GM19193 (cell line): ENCODE measurements around the gene TMEM14A.

Experiments used
- POLR2A ChIP-seq: IDR thresholded peaks from 4 replicates; pipeline ENCODE4 v1.6.1; 2011; ENCODE audit not compliant: insufficient read depth, insufficient read length; ENCODE audit errors: extremely low read depth

The TMEM14A gene

GRCh38 chr6:52647199-52647598, 23.7 kb upstream of the TMEM14A start:
- TF ChIP-seq POLR2A = no peak

- TF ChIP-seq POLR2A = no peak
These were observed 21.3 kb upstream of the TMEM14A start for GRCh38 chr6:52649536-52650160.

GRCh38 chr6:52650941-52651340, 20.0 kb upstream of the TMEM14A start:
- TF ChIP-seq POLR2A = no peak

- no peak for TF ChIP-seq POLR2A
These were observed 17.8 kb upstream of the TMEM14A start for GRCh38 chr6:52653151-52653550.

GRCh38 chr6:52654007-52654406, 16.9 kb upstream of the TMEM14A start:
- no peak for TF ChIP-seq POLR2A

- no peak for TF ChIP-seq POLR2A
These were observed 16.3 kb upstream of the TMEM14A start for GRCh38 chr6:52654592-52654991.

- no peak for TF ChIP-seq POLR2A
These were observed 13.0 kb upstream of the TMEM14A start for GRCh38 chr6:52657870-52658269.

- no peak for TF ChIP-seq POLR2A
These were observed 9.4 kb upstream of the TMEM14A start for GRCh38 chr6:52661551-52661950.

GRCh38 chr6:52662031-52662430, 8.9 kb upstream of the TMEM14A start:
- TF ChIP-seq POLR2A = no peak

- TF ChIP-seq POLR2A = no peak
These were observed 7.6 kb upstream of the TMEM14A start for GRCh38 chr6:52663120-52663935.

GRCh38 chr6:52663936-52664185, 7.1 kb upstream of the TMEM14A start:
- no peak for TF ChIP-seq POLR2A

- peak; percentile 97 for TF ChIP-seq POLR2A
These were observed 6.5 kb upstream of the TMEM14A start for GRCh38 chr6:52664186-52664990.

GRCh38 chr6:52664991-52665686, 5.8 kb upstream of the TMEM14A start:
- no peak for TF ChIP-seq POLR2A

GRCh38 chr6:52666071-52666470, 4.8 kb upstream of the TMEM14A start:
- no peak for TF ChIP-seq POLR2A

- TF ChIP-seq POLR2A = no peak
These were observed 4.4 kb upstream of the TMEM14A start for GRCh38 chr6:52666523-52666922.
